ENCODE results near the gene CYB5R3. TPM values are rescaled to one million over a fixed set of nuclear protein-coding genes. Genes with fewer than 3 reads are reported as not detected.

CYB5R3 gene
- total RNA-seq, 1 experiment from 2014 or later, result 106 TPM

- Histone ChIP-seq H3K4me2 (no peak overlapping the region), H3K9me2 (ENCODE audit: insufficient read depth) (no peaks in the 10 kb centered on the region), H2AFZ (no peak overlapping the region), H3K27ac (no peak overlapping the region), H3F3A (ENCODE audit: insufficient read depth, low read depth) (peaks cover 4% of the 10 kb centered on the region; the same call in 1 of the 2 replicates), H3K4me1 (replicated peaks; ENCODE audit: insufficient read depth) (0 out of 2 replicates have a peak, but pooled peaks cover 4% of the 10 kb centered on the region), H3K36me3 (ENCODE audit: low read depth) (no peaks in the 10 kb centered on the region), H3K4me3 (no peak overlapping the region), H3K79me2 (ENCODE audit: low read depth) (no peaks in the 10 kb centered on the region), H4K20me1 (ENCODE audit: insufficient read depth) (no peaks in the 10 kb centered on the region), H3K9me3 (ENCODE audit: insufficient read depth, low read depth) (no peaks in the 10 kb centered on the region), H3K27me3 (ENCODE audit: insufficient read depth, low read depth) (no peaks in the 10 kb centered on the region)
- ChIA-PET CTCF (no interaction called here), POLR2A (ENCODE audit: unreplicated experiment) (no interaction called here)
- DNase-seq, result no peak
- no peak for TF ChIP-seq EZH2 (IDR thresholded peaks at IDR 0.05; ENCODE audit: low read depth)
- TF ChIP-seq CTCF (conservative IDR thresholded peaks at IDR 0.05), result no peak
- BruUV-seq (replicated peaks), result no TSS peak
- intact Hi-C loops (cut with micrococcal nuclease; ENCODE audit: unreplicated experiment), result no loop called here
Observed at GRCh38 chr22:42695294-42695693, 46.1 kb upstream of the CYB5R3 start.

GRCh38 chr22:42693763-42694683, 44.8 kb upstream of the CYB5R3 start:
- H3K27ac ChIP-seq, result no peak overlapping the region
- peaks cover 11% of the 10 kb centered on the region for H3K4me1 ChIP-seq (replicated peaks; ENCODE audit: insufficient read depth)
- ChIA-PET CTCF (no interaction called here), POLR2A (ENCODE audit: unreplicated experiment) (interaction anchor here (0.6 kb wide), 1 partner anchor 646 kb away, joined by 3 read pairs; no protein-coding TSS in a partner anchor)
- H3K4me2 ChIP-seq, result no peak overlapping the region
- TF ChIP-seq CTCF (conservative IDR thresholded peaks at IDR 0.05) (no peak), EZH2 (IDR thresholded peaks at IDR 0.05; ENCODE audit: low read depth) (no peak)
- H3K27me3 ChIP-seq (ENCODE audit: insufficient read depth, low read depth), result no peaks in the 10 kb centered on the region
- no TSS peak for BruUV-seq (replicated peaks)
- H3K36me3 ChIP-seq (ENCODE audit: low read depth), result no peaks in the 10 kb centered on the region
- no peak for DNase-seq
- H3K9me2 ChIP-seq (ENCODE audit: insufficient read depth), result no peaks in the 10 kb centered on the region
- no peak overlapping the region for H3K4me3 ChIP-seq
- peaks cover 10% of the 10 kb centered on the region; the same call in 1 of the 2 replicates for H3F3A ChIP-seq (ENCODE audit: insufficient read depth, low read depth)
- H3K9me3 ChIP-seq (ENCODE audit: insufficient read depth, low read depth), result no peaks in the 10 kb centered on the region
- H3K79me2 ChIP-seq (ENCODE audit: low read depth), result no peaks in the 10 kb centered on the region
- H2AFZ ChIP-seq, result no peak overlapping the region
- no peaks in the 10 kb centered on the region for H4K20me1 ChIP-seq (ENCODE audit: insufficient read depth)
- intact Hi-C loops (cut with micrococcal nuclease; ENCODE audit: unreplicated experiment), result no loop called here

- DNase-seq, result no peak
- Histone ChIP-seq H3K36me3 (ENCODE audit: low read depth) (no peaks in the 10 kb centered on the region), H3K4me2 (no peak overlapping the region), H4K20me1 (ENCODE audit: insufficient read depth) (no peaks in the 10 kb centered on the region), H3K9me3 (ENCODE audit: insufficient read depth, low read depth) (no peaks in the 10 kb centered on the region), H3K27ac (no peak overlapping the region), H2AFZ (no peak overlapping the region), H3F3A (ENCODE audit: insufficient read depth, low read depth) (peaks cover 16% of the 10 kb centered on the region), H3K9me2 (ENCODE audit: insufficient read depth) (no peaks in the 10 kb centered on the region), H3K79me2 (ENCODE audit: low read depth) (no peaks in the 10 kb centered on the region), H3K4me3 (no peak overlapping the region), H3K27me3 (ENCODE audit: insufficient read depth, low read depth) (no peaks in the 10 kb centered on the region), H3K4me1 (replicated peaks; ENCODE audit: insufficient read depth) (peaks cover 19% of the 10 kb centered on the region)
- POLR2A ChIA-PET (ENCODE audit: unreplicated experiment), result interaction anchor here (0.6 kb wide), 1 partner anchor 647 kb away, joined by 3 read pairs; no protein-coding TSS in a partner anchor
- TF ChIP-seq CTCF (conservative IDR thresholded peaks at IDR 0.05) (no peak), EZH2 (IDR thresholded peaks at IDR 0.05; ENCODE audit: low read depth) (no peak)
- CTCF ChIA-PET, result no interaction called here
- BruUV-seq (replicated peaks), result no TSS peak
- intact Hi-C loops (cut with micrococcal nuclease; ENCODE audit: unreplicated experiment), result no loop called here
Observed at GRCh38 chr22:42693055-42693762, 44.0 kb upstream of the CYB5R3 start.

Data from PC-9 (cell line).